MM.1S (cell line): Measurements from ENCODE around the gene USP13.

ENCODE experiments used
- DNase-seq: peaks from one replicate; pipeline ENCODE4 v3.0.0-alpha.2; 2015
- H2AFZ ChIP-seq: fragments of 300-600 bp; sonication (generic); 2 replicates; pipeline ENCODE4 v1.6.0; 2016; ENCODE audit warnings: antibody characterized with exemption, low read length
- H3F3A ChIP-seq: fragments of 300-600 bp; sonication (generic); 2 replicates; pipeline ENCODE4 v1.6.1; 2016; ENCODE audit warnings: mild to moderate bottlenecking, antibody characterized with exemption, low read length, moderate library complexity, mixed read lengths; ENCODE audit not compliant: insufficient read depth
- H3K27ac ChIP-seq: fragments of 300-600 bp; sonication (generic); 2 replicates; pipeline ENCODE4 v1.5.1; 2016; ENCODE audit warnings: mild to moderate bottlenecking, low read length
- H3K27me3 ChIP-seq: fragments of 300-600 bp; sonication (generic); replicated peaks from 2 replicates; pipeline ENCODE4 v1.6.0; 2016; ENCODE audit warnings: low read length; ENCODE audit not compliant: insufficient read depth
- H3K36me3 ChIP-seq: fragments of 300-600 bp; sonication (generic); replicated peaks from 2 replicates; pipeline ENCODE4 v1.6.1; 2016; ENCODE audit warnings: mild to moderate bottlenecking, low read length, mixed read lengths; ENCODE audit not compliant: insufficient read depth
- H3K4me1 ChIP-seq: fragments of 300-600 bp; sonication (generic); 2 replicates; pipeline ENCODE4 v1.6.1; 2016; ENCODE audit warnings: low read length, mixed read lengths
- H3K4me2 ChIP-seq: fragments of 300-600 bp; sonication (generic); 2 replicates; pipeline ENCODE4 v1.6.0; 2016; ENCODE audit warnings: low read depth, low read length
- H3K4me3 ChIP-seq: fragments of 300-600 bp; sonication (generic); 2 replicates; pipeline ENCODE4 v1.5.1; 2016; ENCODE audit warnings: low read length, mixed read lengths
- H3K79me2 ChIP-seq: fragments of 300-600 bp; sonication (generic); 2 replicates; pipeline ENCODE4 v1.6.1; 2016; ENCODE audit warnings: mixed run types, low read length, mixed read lengths
- H3K9ac ChIP-seq: fragments of 300-600 bp; sonication (generic); 2 replicates; pipeline ENCODE4 v1.6.1; 2016; ENCODE audit warnings: low read length, mixed read lengths
- H3K9me2 ChIP-seq: fragments of 300-600 bp; sonication (generic); replicated peaks from 2 replicates; pipeline ENCODE4 v1.6.1; 2016; ENCODE audit warnings: mild to moderate bottlenecking, low read length, mixed read lengths; ENCODE audit not compliant: insufficient read depth
- H3K9me3 ChIP-seq: fragments of 300-600 bp; sonication (generic); replicated peaks from 2 replicates; pipeline ENCODE4 v1.6.1; 2016; ENCODE audit warnings: mild to moderate bottlenecking, low read length, mixed read lengths; ENCODE audit not compliant: insufficient read depth
- H4K20me1 ChIP-seq: fragments of 300-600 bp; sonication (generic); 2 replicates; pipeline ENCODE4 v1.6.1; 2016; ENCODE audit warnings: mild to moderate bottlenecking, low read length, moderate library complexity, mixed read lengths; ENCODE audit not compliant: insufficient read depth
- CTCF ChIP-seq: fragments of 300-600 bp; sonication (generic); IDR thresholded peaks from 2 replicates; pipeline ENCODE4 v1.5.1; 2016; ENCODE audit warnings: antibody characterized with exemption, low read length, mixed read lengths
- EZH2 ChIP-seq: fragments of 300-600 bp; sonication (generic); optimal IDR thresholded peaks from 2 replicates; pipeline ENCODE3; 2017; ENCODE audit warnings: low read depth, mild to moderate bottlenecking, antibody characterized with exemption, low read length, mixed read lengths
- EZH2phosphoT487 ChIP-seq: fragments of 300-600 bp; sonication (generic); IDR thresholded peaks from 2 replicates; pipeline ENCODE4 v1.6.1; 2018; ENCODE audit warnings: antibody characterized with exemption, low read length

USP13 gene

GRCh38 chr3:179694731-179695130 lies 41.9 kb downstream of the USP13 start:
- no peak overlapping the region for H3K4me2 ChIP-seq

GRCh38 chr3:179695672-179696313 lies 43.0 kb downstream of the USP13 start:
- Histone ChIP-seq H2AFZ (no peak overlapping the region), H3K9me3 (no peaks in the 10 kb centered on the region), H3K27me3 (no peaks in the 10 kb centered on the region), H3K4me2 (no peak overlapping the region), H3K4me1 (no peaks in the 10 kb centered on the region), H3K36me3 (no peaks in the 10 kb centered on the region), H4K20me1 (no peaks in the 10 kb centered on the region), H3K9ac (no peak overlapping the region), H3K27ac (no peak overlapping the region), H3F3A (no peaks in the 10 kb centered on the region), H3K79me2 (peaks cover 15% of the 10 kb centered on the region; the same call in 1 of the 2 replicates), H3K9me2 (no peaks in the 10 kb centered on the region), H3K4me3 (no peak overlapping the region)
- TF ChIP-seq EZH2phosphoT487 (no peak), CTCF (no peak), EZH2 (no peak)
- DNase-seq: no peak

More at GRCh38 chr3:179694731-179695130, 41.9 kb downstream of the USP13 start:
- TF ChIP-seq EZH2 (no peak), EZH2phosphoT487 (no peak), CTCF (no peak)
- no peaks in the 10 kb centered on the region for H3K9me3 ChIP-seq
- H2AFZ ChIP-seq: no peak overlapping the region
- no peaks in the 10 kb centered on the region for H3K4me1 ChIP-seq
- H3K27me3 ChIP-seq: no peaks in the 10 kb centered on the region
- H4K20me1 ChIP-seq: no peaks in the 10 kb centered on the region
- H3K79me2 ChIP-seq: peaks cover 15% of the 10 kb centered on the region; the same call in 1 of the 2 replicates
- no peak overlapping the region for H3K27ac ChIP-seq
- H3K9me2 ChIP-seq: no peaks in the 10 kb centered on the region
- no peak for DNase-seq
- H3K36me3 ChIP-seq: no peaks in the 10 kb centered on the region
- no peak overlapping the region for H3K4me3 ChIP-seq
- H3K9ac ChIP-seq: no peak overlapping the region
- no peaks in the 10 kb centered on the region for H3F3A ChIP-seq

- Histone ChIP-seq H3F3A (no peaks in the 10 kb centered on the region), H2AFZ (no peak overlapping the region), H3K4me1 (no peaks in the 10 kb centered on the region), H3K79me2 (peaks cover 15% of the 10 kb centered on the region; the same call in 1 of the 2 replicates), H3K4me2 (no peak overlapping the region), H3K27ac (no peak overlapping the region), H3K36me3 (0 out of 2 replicates have a peak, but pooled peaks cover 4% of the 10 kb centered on the region), H3K9me2 (no peaks in the 10 kb centered on the region), H3K4me3 (no peak overlapping the region), H4K20me1 (no peaks in the 10 kb centered on the region), H3K9me3 (no peaks in the 10 kb centered on the region), H3K9ac (no peak overlapping the region), H3K27me3 (no peaks in the 10 kb centered on the region)
- DNase-seq: no peak
- TF ChIP-seq EZH2phosphoT487: no peak
- no peak for TF ChIP-seq EZH2
- TF ChIP-seq CTCF: no peak
Measured at GRCh38 chr3:179697736-179698332, 45.0 kb downstream of the USP13 start.
